ENCODE measurements around the gene ZSWIM3.

Gene ZSWIM3

DNA sequence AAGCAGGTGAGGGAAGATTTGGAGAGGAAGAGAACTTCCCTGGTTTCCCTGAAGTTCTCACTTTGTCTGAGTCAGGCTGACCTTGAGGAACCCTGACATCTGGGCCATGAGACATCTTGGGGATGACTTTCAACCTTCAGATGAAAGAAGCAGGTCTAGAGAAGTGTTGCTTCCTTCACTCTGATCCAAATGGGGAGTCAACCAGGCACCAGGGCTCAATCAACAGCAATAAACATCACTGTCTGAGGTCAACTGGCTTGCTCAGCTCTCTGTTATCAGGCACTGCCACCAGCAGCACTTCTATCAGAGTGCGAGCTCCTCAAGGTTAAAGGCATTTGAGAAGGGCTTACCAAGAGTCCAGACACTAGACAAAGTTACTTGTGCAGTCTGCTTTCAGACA lies 6.5 kb upstream of the ZSWIM3 start:
- no CpG with 5 or more reads among the region's 1 CpG for WGBS, 2 donors (ENCODE audit: extremely low coverage in 2 of 2, insufficient read length in 2 of 2, insufficient replicate concordance in 1 of 2)

DNA sequence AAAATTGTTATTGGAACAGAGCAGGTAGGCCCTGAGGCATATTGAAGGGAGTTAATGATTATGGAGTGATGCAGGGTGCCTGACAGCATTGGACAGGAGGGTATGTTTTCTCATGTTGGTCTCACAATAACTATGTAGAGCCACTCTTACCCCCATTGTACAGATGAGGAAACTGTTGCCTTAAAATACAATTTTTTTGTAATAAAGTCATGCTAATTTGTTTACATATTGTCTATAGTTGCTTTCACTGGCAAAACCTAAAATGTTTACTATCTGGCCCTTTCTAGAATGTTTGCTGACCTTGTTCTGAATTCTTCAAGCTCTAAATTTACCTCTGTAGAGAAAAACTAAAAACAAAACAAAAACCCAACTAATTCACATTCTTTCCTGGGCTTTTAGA lies 5.9 kb upstream of the ZSWIM3 start:
- Histone ChIP-seq H3K4me2 (ENCODE audit: insufficient read depth, low read length, poor library complexity, severe bottlenecking) (no peak overlapping the region), H2AK5ac (ENCODE audit: low read depth, low read length) (no peak overlapping the region), H2AFZ (ENCODE audit: low read length) (no peak overlapping the region), H2BK5ac (ENCODE audit: low read length) (no peak overlapping the region), H3K23ac (ENCODE audit: low read depth, low read length, poor library complexity) (no peak overlapping the region), H3K9ac (ENCODE audit: low read depth, low read length, poor library complexity) (no peak overlapping the region), H3K4me3 (ENCODE audit: low read length in 2 of 2) (no peak overlapping the region), H3K36me3 (replicated peaks in 1 of 2; ENCODE audit: control insufficient read depth in 2 of 2, insufficient read depth in 2 of 2, low read length in 2 of 2) (peaks cover 0 to 31% of the 10 kb centered on the region in 2 donors), H2BK120ac (ENCODE audit: low read depth, low read length) (no peak overlapping the region), H3K4ac (ENCODE audit: low read length) (no peak overlapping the region), H4K8ac (ENCODE audit: low read depth, low read length) (no peak overlapping the region), H2BK12ac (ENCODE audit: low read length) (no peak overlapping the region), H3K9me3 (replicated peaks in 1 of 2; ENCODE audit: control insufficient read depth in 2 of 2, insufficient read depth in 1 of 2, low read depth in 1 of 2, low read length in 2 of 2) (no peaks in the 10 kb centered on the region), H3K4me1 (ENCODE audit: control insufficient read depth in 2 of 2, insufficient read depth in 1 of 2, low read depth in 1 of 2, low read length in 2 of 2) (peaks cover 0 to 2% of the 10 kb centered on the region in 2 donors), H3K27ac (replicated peaks; ENCODE audit: low read length) (no peak overlapping the region), H2BK15ac (ENCODE audit: low read length) (no peak overlapping the region), H3K27me3 (ENCODE audit: control insufficient read depth in 3 of 3, insufficient read depth in 3 of 3, low read depth in 1 of 3, low read length in 3 of 3) (no peaks in the 10 kb centered on the region), H3K14ac (ENCODE audit: low read length) (no peak overlapping the region), H3K18ac (ENCODE audit: low read length) (no peak overlapping the region), H3K79me1 (ENCODE audit: low read depth, low read length) (no peaks in the 10 kb centered on the region), H4K91ac (ENCODE audit: low read depth, low read length, poor library complexity) (no peak overlapping the region)
- no peak for DNase-seq (ENCODE audit: low spot score)

More for the DNA sequence above, 6.5 kb upstream of the ZSWIM3 start:
- Histone ChIP-seq H3K36me3 (replicated peaks in 1 of 2; ENCODE audit: control insufficient read depth in 2 of 2, insufficient read depth in 2 of 2, low read length in 2 of 2) (peaks cover 2 to 37% of the 10 kb centered on the region in 2 donors), H2BK12ac (ENCODE audit: low read length) (no peak overlapping the region), H2AK5ac (ENCODE audit: low read depth, low read length) (no peak overlapping the region), H3K4me1 (ENCODE audit: control insufficient read depth in 2 of 2, insufficient read depth in 1 of 2, low read depth in 1 of 2, low read length in 2 of 2) (peaks cover 0 to 2% of the 10 kb centered on the region in 2 donors), H3K4me3 (ENCODE audit: low read length in 2 of 2) (no peak overlapping the region), H3K27me3 (ENCODE audit: control insufficient read depth in 3 of 3, insufficient read depth in 3 of 3, low read depth in 1 of 3, low read length in 3 of 3) (no peaks in the 10 kb centered on the region), H3K9ac (ENCODE audit: low read depth, low read length, poor library complexity) (no peak overlapping the region), H3K4ac (ENCODE audit: low read length) (no peak overlapping the region), H3K18ac (ENCODE audit: low read length) (no peak overlapping the region), H2AFZ (ENCODE audit: low read length) (no peak overlapping the region), H3K9me3 (replicated peaks in 1 of 2; ENCODE audit: control insufficient read depth in 2 of 2, insufficient read depth in 1 of 2, low read depth in 1 of 2, low read length in 2 of 2) (no peaks in the 10 kb centered on the region), H3K4me2 (ENCODE audit: insufficient read depth, low read length, poor library complexity, severe bottlenecking) (no peak overlapping the region), H4K8ac (ENCODE audit: low read depth, low read length) (no peak overlapping the region), H3K23ac (ENCODE audit: low read depth, low read length, poor library complexity) (no peak overlapping the region), H3K79me1 (ENCODE audit: low read depth, low read length) (no peaks in the 10 kb centered on the region), H3K14ac (ENCODE audit: low read length) (no peak overlapping the region), H2BK15ac (ENCODE audit: low read length) (no peak overlapping the region), H3K27ac (replicated peaks; ENCODE audit: low read length) (no peak overlapping the region), H2BK5ac (ENCODE audit: low read length) (no peak overlapping the region), H4K91ac (ENCODE audit: low read depth, low read length, poor library complexity) (no peak overlapping the region), H2BK120ac (ENCODE audit: low read depth, low read length) (no peak overlapping the region)
- no peak for DNase-seq (ENCODE audit: low spot score)

DNA sequence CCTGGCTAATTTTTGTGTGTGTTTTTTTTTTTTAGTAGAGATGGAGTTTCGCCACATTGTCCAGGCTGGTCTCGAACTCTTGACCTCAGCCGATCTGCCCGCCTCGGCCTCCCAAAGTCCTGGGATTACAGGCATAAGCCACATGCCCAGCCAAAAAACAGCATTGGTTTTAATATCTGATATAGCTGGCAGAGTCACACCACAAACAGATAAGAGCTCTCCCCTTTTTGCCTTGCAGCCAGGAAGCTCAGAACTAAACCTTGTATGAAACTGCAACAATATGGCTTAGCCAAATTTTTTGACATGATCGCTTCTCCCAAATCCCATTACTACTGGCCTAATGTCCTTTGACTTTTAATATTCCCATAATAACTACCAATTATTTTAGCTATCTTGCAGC lies 5.1 kb upstream of the ZSWIM3 start:
- WGBS, 2 donors (ENCODE audit: extremely low coverage in 2 of 2, insufficient read length in 2 of 2, insufficient replicate concordance in 1 of 2), result no CpG with 5 or more reads among the region's 6 CpGs
- peaks cover 0 to 26% of the 10 kb centered on the region in 2 donors for H3K36me3 ChIP-seq (replicated peaks in 1 of 2; ENCODE audit: control insufficient read depth in 2 of 2, insufficient read depth in 2 of 2, low read length in 2 of 2)
- H2BK15ac ChIP-seq (ENCODE audit: low read length), result no peak overlapping the region
- H3K4me1 ChIP-seq (ENCODE audit: control insufficient read depth in 2 of 2, insufficient read depth in 1 of 2, low read depth in 1 of 2, low read length in 2 of 2), result peaks cover 2 to 5% of the 10 kb centered on the region in 2 donors
- no peaks in the 10 kb centered on the region for H3K9me3 ChIP-seq (replicated peaks in 1 of 2; ENCODE audit: control insufficient read depth in 2 of 2, insufficient read depth in 1 of 2, low read depth in 1 of 2, low read length in 2 of 2)
- H2BK5ac ChIP-seq (ENCODE audit: low read length), result no peak overlapping the region
- no peaks in the 10 kb centered on the region for H3K27me3 ChIP-seq (ENCODE audit: control insufficient read depth in 3 of 3, insufficient read depth in 3 of 3, low read depth in 1 of 3, low read length in 3 of 3)
- H3K14ac ChIP-seq (ENCODE audit: low read length), result no peak overlapping the region
- H2BK120ac ChIP-seq (ENCODE audit: low read depth, low read length), result no peak overlapping the region
- no peak overlapping the region for H2AFZ ChIP-seq (ENCODE audit: low read length)
- DNase-seq (ENCODE audit: low spot score), result no peak
- H3K18ac ChIP-seq (ENCODE audit: low read length), result no peak overlapping the region
- H4K91ac ChIP-seq (ENCODE audit: low read depth, low read length, poor library complexity), result no peak overlapping the region
- H3K4me3 ChIP-seq (ENCODE audit: low read length in 2 of 2), result no peak overlapping the region
- no peak overlapping the region for H2BK12ac ChIP-seq (ENCODE audit: low read length)
- H3K4ac ChIP-seq (ENCODE audit: low read length), result no peak overlapping the region
- no peak overlapping the region for H3K27ac ChIP-seq (replicated peaks; ENCODE audit: low read length)
- no peak overlapping the region for H2AK5ac ChIP-seq (ENCODE audit: low read depth, low read length)
- H3K4me2 ChIP-seq (ENCODE audit: insufficient read depth, low read length, poor library complexity, severe bottlenecking), result no peak overlapping the region
- H3K79me1 ChIP-seq (ENCODE audit: low read depth, low read length), result peaks cover 2% of the 10 kb centered on the region
- H3K9ac ChIP-seq (ENCODE audit: low read depth, low read length, poor library complexity), result no peak overlapping the region
- H4K8ac ChIP-seq (ENCODE audit: low read depth, low read length), result no peak overlapping the region
- H3K23ac ChIP-seq (ENCODE audit: low read depth, low read length, poor library complexity), result no peak overlapping the region

DNA sequence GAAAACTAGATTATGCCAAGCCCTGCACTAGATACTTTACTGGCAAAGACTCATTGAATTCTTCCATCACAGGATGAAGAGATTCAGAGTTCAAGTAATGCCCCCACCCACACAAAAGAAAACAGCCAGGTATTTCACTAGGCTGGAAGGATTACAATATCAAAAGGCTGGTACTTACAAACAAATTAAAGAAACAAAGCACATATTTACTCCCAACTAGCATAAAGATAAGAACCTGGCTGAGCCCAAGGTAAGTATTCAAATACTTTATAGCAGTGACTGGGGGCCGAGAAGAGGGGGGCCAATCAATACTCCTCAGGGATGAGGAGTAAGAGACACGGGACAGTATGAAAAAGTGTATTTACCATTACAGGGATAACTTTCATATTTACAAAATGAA lies 3.9 kb upstream of the ZSWIM3 start:
- peaks cover 4 to 8% of the 10 kb centered on the region in 2 donors for H3K4me1 ChIP-seq (ENCODE audit: control insufficient read depth in 2 of 2, insufficient read depth in 1 of 2, low read depth in 1 of 2, low read length in 2 of 2)
- H4K8ac ChIP-seq (ENCODE audit: low read depth, low read length), result no peak overlapping the region
- H3K4me3 ChIP-seq (ENCODE audit: low read length in 2 of 2), result no peak overlapping the region
- H2AK5ac ChIP-seq (ENCODE audit: low read depth, low read length), result no peak overlapping the region
- H3K9me3 ChIP-seq (replicated peaks in 1 of 2; ENCODE audit: control insufficient read depth in 2 of 2, insufficient read depth in 1 of 2, low read depth in 1 of 2, low read length in 2 of 2), result no peaks in the 10 kb centered on the region
- no peak overlapping the region for H2BK120ac ChIP-seq (ENCODE audit: low read depth, low read length)
- no peak overlapping the region for H3K4me2 ChIP-seq (ENCODE audit: insufficient read depth, low read length, poor library complexity, severe bottlenecking)
- H3K27me3 ChIP-seq (ENCODE audit: control insufficient read depth in 3 of 3, insufficient read depth in 3 of 3, low read depth in 1 of 3, low read length in 3 of 3), result no peaks in the 10 kb centered on the region
- peaks cover 0 to 20% of the 10 kb centered on the region in 2 donors for H3K36me3 ChIP-seq (replicated peaks in 1 of 2; ENCODE audit: control insufficient read depth in 2 of 2, insufficient read depth in 2 of 2, low read length in 2 of 2)
- H3K9ac ChIP-seq (ENCODE audit: low read depth, low read length, poor library complexity), result no peak overlapping the region
- WGBS, 2 donors (ENCODE audit: extremely low coverage in 2 of 2, insufficient read length in 2 of 2, insufficient replicate concordance in 1 of 2), result no CpG with 5 or more reads among the region's 2 CpGs
- H2BK15ac ChIP-seq (ENCODE audit: low read length), result no peak overlapping the region
- H3K14ac ChIP-seq (ENCODE audit: low read length), result no peak overlapping the region
- H2AFZ ChIP-seq (ENCODE audit: low read length), result no peak overlapping the region
- H3K18ac ChIP-seq (ENCODE audit: low read length), result no peak overlapping the region
- no peak overlapping the region for H3K4ac ChIP-seq (ENCODE audit: low read length)
- H4K91ac ChIP-seq (ENCODE audit: low read depth, low read length, poor library complexity), result no peak overlapping the region
- no peak for DNase-seq (ENCODE audit: low spot score)
- H3K23ac ChIP-seq (ENCODE audit: low read depth, low read length, poor library complexity), result no peak overlapping the region
- H2BK5ac ChIP-seq (ENCODE audit: low read length), result no peak overlapping the region
- H2BK12ac ChIP-seq (ENCODE audit: low read length), result no peak overlapping the region
- H3K79me1 ChIP-seq (ENCODE audit: low read depth, low read length), result peaks cover 2% of the 10 kb centered on the region
- no peak overlapping the region for H3K27ac ChIP-seq (replicated peaks; ENCODE audit: low read length)

All from neuronal stem cell (in vitro differentiated cells).